GM21717 (cell line): Measurements from ENCODE around the gene ARID1B.

ENCODE experiments used
- ATAC-seq: cut with Tn5 transposase; IDR thresholded peaks from one replicate; pipeline ENCODE4 v1.9.1; 2021; ENCODE audit warnings: mild to moderate bottlenecking, moderate library complexity; ENCODE audit not compliant: unreplicated experiment

ARID1B gene

DNA sequence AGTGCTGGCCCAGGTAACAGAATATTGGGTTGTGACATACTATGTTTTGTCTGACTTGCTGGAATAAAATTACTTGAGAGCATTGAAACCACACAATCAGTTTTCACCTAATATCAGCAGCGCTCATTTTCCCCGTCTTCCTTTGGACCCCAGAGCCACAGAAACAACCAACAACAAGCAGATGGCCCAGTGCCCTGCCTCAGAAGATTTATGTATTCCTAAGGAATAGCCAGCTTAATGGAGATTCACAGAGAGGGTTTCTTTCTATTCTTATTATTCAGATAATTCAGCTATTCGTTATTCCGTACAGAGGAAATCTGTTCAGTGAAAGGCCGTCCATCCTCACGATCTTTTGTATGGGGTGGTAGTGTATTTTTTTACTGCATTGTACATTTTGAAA, 391.3 kb downstream of the ARID1B start:
- ATAC-seq: no peak

DNA sequence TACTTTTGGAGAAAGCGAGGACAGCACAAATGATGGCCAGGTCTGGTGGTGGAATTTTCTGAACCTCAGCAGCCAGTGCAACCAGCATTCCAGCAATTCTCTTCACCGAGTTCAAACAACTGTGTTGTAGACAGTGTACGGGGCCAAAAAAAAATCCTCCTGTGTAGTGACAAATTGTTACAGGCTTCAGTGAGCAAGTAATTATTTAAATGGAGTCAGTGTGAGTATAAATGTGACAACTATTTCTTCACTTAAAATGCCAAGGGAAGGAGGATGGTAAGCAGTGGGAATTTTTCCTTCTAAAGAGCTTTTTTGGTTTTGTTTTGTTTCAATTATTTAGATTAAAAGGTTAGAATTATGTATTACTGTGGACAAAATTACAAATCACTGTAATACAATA, 392.0 kb downstream of the ARID1B start:
- no peak for ATAC-seq

DNA sequence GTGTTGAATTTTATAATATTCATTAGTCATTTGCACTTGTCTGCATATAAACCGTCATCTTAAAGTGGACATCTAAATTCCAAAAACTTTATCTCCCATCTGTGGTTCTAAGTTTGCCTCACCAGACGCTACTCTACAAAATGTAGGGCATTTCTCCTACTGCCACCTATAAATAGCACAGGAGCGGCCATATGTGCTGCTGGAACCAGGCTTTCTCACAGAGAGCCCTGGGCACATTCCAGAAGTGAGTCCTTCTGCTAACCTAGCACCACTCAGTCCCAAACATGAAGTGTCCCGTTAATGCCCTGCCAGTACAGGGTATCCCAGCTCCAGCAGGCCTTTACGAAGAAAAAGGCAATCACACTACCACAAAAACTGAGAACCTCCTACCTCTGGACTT, 392.5 kb downstream of the ARID1B start:
- no peak for ATAC-seq

GRCh38 chr6:157170535-157170934, 393.4 kb downstream of the ARID1B start:
- ATAC-seq: no peak

DNA sequence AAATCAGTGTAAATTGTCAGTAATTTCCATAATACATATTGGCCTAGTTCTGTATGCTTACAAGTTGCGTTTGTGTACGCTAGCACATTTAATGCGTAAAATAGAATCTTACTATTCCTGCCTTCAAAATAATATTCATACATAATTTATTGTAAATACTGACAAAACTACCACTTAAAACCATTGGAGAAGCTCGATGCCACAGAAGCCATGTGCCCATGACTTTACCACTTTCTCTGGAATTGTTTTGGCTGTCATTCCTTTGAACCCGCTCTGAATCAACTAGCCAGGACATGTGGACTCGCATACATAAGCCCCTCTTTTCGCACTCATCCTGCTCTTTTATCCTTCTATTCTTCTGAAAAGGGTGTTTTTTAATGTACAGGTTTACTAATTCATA, 394.6 kb downstream of the ARID1B start:
- no peak for ATAC-seq

DNA sequence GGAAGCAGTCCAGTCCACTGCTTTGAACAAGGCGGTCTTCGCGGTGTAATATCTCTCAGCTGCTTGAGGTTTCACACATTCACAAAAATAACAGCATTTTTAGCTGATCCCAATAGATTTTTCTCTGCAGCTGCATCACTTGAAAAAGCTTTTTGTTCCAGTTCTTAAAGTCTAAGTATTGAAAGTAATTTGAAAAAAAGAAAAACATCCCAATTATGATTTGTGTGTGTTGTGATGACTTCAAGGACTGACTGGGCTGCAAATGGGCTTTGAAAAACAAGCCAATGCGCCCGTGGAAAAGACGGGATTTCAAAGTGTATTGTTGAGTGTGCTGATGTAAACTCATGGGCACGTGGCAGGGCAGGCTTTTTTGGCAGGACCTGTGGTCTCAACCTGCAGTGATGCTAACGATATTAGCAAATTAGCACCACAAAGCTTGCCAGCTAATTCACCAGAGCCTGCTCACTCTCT, 395.1 kb downstream of the ARID1B start:
- no peak for ATAC-seq

GRCh38 chr6:157172830-157173536, 395.8 kb downstream of the ARID1B start:
- ATAC-seq: no peak

GRCh38 chr6:157173776-157174175, 396.6 kb downstream of the ARID1B start:
- no peak for ATAC-seq

DNA sequence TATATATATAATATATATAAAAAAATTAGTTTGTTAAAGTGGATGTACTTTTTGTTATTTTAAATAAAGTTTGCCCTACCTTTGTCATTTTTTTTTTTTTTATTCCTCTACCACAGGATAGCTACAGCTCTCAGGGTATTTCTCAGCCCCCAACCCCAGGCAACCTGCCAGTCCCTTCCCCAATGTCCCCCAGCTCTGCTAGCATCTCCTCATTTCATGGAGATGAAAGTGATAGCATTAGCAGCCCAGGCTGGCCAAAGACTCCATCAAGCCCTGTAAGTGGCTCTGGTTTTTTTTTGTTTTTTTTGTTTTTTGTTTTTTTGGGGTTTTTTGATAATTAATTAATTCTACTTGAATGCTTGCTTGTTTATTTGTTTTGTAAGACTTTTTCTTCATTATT, 397.6 kb downstream of the ARID1B start:
- no peak for ATAC-seq

DNA sequence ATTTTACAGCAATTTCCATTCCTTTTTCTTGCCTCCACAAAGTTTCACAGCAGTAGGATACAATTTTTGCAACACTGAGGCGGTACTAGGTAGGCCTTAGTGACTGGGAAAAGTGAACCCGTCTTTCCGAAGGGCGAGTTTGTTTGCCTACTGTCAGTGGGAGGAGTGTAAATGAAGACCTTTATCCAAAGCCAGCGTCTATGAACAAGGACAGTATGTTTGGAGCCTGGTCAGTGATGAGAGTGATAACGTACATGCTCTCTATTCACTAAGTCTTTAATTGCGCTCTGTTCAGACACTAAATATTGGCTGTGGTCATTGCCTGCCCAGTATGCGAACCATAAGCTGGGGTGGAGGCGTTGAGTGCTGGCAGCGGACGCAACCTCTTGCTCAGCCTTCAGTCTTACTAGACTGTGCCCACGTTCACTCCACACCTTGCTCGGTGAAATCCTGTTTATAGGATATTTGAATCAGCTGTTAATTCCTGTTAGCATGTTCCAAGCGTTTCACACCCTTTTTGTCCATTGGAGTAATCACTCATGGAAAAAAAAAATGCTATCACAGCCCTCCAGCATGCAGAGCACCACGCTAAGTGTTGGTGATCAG, 400.7 kb downstream of the ARID1B start:
- no peak for ATAC-seq

GRCh38 chr6:157181649-157182048, 404.5 kb downstream of the ARID1B start:
- ATAC-seq: no peak

DNA sequence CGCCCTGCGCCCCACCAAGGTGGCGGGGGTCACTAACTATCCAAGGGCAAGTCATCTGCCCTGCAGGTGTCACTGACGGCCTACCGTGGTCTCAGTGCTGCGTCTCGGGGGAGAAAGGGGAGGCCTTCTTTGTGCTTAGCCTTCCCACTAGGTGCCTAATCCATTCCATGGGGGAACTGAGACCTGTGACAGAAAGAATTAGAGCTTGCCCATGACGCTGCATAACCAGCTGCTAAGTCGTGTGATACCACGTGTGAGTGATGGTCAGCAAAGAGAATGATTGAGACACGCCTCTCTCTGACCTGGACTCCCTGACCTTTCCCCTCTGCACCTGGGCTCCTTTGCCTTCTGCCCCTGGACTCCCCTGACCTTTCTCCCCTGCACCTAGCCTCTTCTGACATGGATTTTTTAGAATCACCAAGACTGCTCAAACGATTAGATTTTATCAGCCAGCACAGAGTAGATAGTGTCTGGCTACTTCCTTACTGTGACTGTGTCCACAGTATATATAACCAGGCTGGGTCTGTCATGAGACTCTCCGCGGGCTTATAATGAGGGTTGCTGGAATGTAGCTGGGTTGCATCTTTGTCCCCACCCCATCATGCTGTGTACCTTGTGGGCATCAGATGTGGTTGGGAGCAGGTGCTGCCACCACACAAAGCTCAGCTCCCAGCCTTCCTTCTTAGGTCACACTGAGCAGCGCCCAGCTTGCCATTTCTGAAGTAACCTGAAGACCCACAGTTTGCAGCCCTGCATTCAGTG, 405.5 kb downstream of the ARID1B start:
- no peak for ATAC-seq

DNA sequence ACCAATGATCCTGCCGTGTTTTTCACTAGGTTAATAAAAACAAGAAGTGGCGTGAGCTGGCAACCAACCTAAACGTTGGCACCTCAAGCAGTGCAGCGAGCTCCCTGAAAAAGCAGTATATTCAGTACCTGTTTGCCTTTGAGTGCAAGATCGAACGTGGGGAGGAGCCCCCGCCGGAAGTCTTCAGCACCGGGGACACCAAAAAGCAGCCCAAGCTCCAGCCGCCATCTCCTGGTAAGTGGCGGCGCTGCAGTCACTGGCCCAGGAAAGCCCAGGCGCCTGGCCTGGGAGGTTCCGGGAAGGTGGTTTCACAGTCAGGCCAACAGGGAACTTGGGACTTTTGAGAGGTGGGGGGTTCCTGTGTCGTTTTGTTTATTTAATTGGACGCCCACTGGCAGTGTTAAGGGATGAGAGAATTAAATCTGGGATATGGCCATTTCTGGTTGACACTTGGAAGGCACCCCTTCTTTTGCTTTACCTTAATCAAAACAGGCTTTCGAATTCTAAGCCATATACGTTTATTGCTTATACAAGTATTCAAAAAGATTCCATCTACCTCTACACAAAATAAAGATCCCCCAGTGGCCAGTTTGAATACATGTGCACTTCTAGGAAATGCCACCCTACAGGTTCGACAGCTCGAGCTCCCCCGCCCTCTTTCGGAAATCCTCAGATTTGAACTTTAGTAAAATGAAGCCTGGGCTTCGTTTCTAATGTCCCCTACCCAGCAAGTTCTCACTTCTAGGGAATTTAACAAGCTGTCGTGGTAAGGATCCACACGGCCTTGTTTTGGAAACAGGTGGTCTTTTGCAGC, 407.2 kb downstream of the ARID1B start:
- no peak for ATAC-seq

- ATAC-seq: no peak
Observed at GRCh38 chr6:157185171-157185570, 408.0 kb downstream of the ARID1B start.

GRCh38 chr6:157185986-157186385, 408.8 kb downstream of the ARID1B start:
- no peak for ATAC-seq

GRCh38 chr6:157186785-157187181, 409.6 kb downstream of the ARID1B start:
- ATAC-seq: no peak

- no peak for ATAC-seq
Observed at GRCh38 chr6:157187182-157188083, 410.3 kb downstream of the ARID1B start.

GRCh38 chr6:157188213-157188612, 411.0 kb downstream of the ARID1B start:
- no peak for ATAC-seq

GRCh38 chr6:157193443-157193996, 416.3 kb downstream of the ARID1B start:
- ATAC-seq: no peak

GRCh38 chr6:157194110-157194509, 416.9 kb downstream of the ARID1B start:
- ATAC-seq: no peak
